HT-29 (cell line): ENCODE data around the gene ITGAD. TPM values are rescaled to one million over a fixed set of nuclear protein-coding genes. Genes with fewer than 3 reads are reported as not detected.

Source experiments
- DNase-seq: peaks from one replicate; pipeline ENCODE4 v3.0.0-alpha.2; 2015; ENCODE audit warnings: low spot score
- total RNA-seq: library from RNA; depleted of rRNA; stranded (reverse); fragments of >200 nt; shearing (Covaris generic); gene quantifications from 2 replicates; pipeline ENCODE4 v1.2.3, GENCODE V29; 2014; rRNA removed

Gene ITGAD
- not detected in 2 replicates for total RNA-seq

DNA sequence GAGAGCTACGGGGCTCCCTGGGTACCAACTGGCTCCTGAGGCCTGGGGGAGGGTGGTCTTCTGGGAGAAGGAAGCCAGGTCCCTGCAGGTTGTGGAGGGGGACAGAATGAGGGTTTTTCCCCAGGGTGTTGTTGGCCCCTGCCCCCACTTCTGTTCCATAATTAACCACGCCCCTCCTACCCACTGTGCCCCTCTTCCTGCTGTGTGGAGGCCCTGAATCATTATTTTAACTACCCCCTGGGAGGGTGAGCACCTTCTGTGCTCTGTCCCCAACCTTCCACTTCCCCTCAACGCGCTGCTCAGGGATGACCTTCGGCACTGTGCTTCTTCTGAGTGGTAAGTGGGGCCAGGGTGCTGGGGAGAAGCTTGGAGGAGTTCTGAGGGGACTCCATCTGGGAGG lies at the start of gene ITGAD:
ITGAD (plus strand) TSS at position 280 of the 400 bp plus-strand sequence; CDS start at position 306, 26 bp downstream.
- no peak for DNase-seq

- DNase-seq, result no peak
These were observed 48.4 kb upstream of the ITGAD start for GRCh38 chr16:31344712-31345111.

- DNase-seq, result no peak
These were observed 45.7 kb upstream of the ITGAD start for GRCh38 chr16:31347445-31347844.

- DNase-seq, result no peak
These were observed 44.6 kb upstream of the ITGAD start for GRCh38 chr16:31348579-31348978.

DNA sequence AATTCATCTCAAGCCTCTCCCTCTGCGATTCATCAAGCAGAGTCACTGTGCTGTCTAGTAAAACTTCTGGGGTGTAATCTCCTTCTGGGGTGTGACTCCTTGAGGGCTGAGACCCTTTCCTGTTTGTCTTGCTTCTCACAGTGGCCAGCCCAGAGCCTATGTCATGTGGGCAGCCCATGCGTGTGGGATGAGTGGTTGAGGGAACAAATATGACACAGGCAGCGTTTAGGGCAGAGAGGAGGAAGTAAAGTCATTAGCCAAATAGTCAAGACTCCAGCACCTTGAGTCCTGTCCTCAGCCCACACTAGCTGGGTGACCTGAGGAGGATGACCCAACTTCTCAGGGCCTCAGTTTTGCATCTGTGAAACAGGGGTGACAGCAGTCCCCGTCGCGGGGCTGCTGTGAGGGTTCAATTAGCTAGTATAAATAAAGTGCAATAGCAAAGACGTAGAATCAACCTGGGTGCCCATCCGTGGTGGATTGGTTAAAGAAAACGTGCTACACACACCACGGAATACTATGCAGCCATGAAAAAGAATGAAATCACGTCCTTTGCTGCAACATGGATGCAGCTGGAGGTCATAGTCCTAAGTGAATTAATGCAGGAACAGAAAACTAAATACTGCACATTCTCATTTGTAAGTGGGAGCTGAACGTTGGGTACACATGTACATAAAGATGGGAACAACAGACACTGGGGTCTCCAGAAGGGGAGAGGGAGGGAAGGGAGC lies 42.7 kb upstream of the ITGAD start:
- DNase-seq, result no peak

DNA sequence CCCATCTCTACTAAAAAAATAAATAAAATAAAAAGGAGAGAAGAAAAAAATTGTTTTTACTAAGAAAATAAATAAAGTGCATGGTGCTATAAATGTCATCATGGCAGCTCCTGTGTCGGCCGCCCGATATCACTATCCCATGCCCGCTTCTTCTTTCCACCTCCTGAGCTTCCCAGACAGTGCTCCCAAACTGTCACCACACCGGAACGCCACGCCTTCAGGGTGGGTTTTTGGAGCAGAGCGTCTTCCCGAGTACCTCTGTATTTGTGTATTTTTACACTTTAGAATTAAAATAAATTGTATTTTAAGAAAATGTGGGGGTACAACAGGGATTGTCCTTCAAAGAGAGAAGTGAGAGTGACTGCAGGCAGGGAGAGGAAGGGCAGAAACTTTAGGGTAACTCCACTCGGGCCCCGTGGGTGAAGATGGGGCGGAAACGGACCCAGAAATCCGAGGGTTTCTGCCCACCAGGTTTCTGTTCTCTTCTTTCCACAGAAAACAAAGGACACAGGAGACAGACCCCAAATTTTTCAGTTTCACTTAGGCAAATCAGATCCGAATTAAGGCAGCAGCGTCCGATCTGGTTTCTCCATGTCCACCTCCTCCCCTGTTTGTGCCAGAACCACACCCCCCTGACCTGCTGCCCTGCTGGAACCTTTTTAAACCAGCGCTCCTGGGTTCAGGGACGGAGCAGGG lies 41.7 kb upstream of the ITGAD start:
- DNase-seq, result no peak

GRCh38 chr16:31351942-31352325 lies 41.2 kb upstream of the ITGAD start:
- no peak for DNase-seq

DNA sequence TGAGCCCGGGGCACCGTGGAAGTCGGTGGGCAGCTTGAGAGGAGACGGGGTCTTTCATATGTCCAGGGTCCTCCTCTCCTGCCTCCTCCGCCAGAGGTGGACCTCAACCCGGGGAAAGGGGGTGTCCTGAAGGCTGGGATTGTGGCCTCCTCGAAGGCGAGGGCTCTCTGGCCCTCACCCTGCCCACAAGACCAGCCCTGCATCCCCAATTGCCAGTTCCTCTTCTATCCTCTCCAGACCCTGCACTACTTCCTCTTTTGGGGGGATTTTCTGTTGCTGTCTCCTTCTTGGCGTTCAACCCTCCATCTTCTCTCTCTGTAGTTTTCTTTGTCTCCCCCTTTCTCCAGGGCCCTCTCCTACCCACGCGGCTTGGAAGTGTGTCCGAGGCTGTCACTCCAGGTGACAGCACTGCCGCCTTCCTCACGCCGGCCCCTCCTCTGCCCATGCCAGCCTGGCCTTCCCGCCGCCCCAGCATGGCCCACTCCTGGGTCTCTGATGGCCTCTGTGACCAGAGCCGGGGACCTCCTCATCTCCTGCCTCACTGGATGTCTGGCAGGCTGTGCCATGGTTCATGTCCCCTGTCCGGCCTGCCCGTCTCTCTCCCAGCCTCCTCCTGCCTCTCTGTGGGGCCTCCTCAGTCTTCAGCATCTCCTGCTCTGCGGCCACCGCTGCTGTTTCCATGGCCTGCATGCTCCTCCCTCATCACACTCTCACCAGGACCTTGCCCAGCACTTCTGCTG lies 40.6 kb upstream of the ITGAD start:
- no peak for DNase-seq

DNA sequence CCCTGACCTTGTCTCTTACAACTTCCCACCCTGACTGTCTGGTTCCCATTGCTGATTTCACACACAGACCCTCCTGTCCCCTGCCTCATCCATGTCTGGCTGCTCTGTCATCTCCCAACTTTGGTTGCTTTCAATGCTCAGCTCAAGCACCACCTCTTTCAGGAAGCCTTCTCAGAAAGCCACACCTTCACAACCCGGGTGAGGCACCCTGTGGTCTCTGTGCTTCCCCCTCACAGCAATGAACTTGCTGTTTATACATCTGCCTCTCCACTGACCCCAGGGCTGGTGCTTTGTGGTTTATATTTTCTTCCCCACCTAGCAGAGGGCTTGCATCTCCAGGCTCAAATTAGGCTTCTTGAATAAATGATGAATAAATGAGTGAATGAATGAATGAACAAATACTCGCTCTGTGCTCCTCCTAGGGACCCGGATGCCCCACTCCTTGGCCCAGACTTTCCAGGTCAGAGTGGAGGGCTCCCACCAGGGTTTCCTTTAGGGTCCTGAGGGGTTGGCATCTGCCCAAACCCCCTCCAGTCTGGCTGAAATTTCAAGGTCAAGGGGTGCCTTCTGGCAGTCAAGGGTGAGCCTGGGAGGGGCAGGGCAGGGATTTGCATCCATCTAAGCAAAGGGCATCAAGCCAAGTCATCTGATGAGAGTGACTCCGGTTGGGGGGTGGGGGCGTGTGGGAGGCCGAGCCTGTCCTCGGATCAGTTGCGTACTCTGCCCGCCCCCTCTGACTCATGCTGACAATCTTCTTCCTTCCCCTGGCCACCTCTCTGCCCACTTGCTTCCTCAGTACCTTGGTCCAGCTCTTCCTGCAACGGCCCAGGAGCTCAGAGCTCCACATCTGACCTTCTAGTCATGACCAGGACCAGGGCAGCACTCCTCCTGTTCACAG lies 38.5 kb upstream of the ITGAD start, which contains the start of gene ITGAX:
ITGAX (plus strand) TSS at position 783 of the 898 bp plus-strand sequence; CDS start at position 862, 79 bp downstream.
- DNase-seq, result no peak

- no peak for DNase-seq
These were observed 37.6 kb upstream of the ITGAD start for GRCh38 chr16:31355431-31356100.

- DNase-seq, result no peak
These were observed 36.4 kb upstream of the ITGAD start for GRCh38 chr16:31356566-31357323.

- DNase-seq, result no peak
These were observed 35.6 kb upstream of the ITGAD start for GRCh38 chr16:31357324-31358109.

GRCh38 chr16:31360251-31360650 lies 32.9 kb upstream of the ITGAD start:
- DNase-seq, result no peak

DNA sequence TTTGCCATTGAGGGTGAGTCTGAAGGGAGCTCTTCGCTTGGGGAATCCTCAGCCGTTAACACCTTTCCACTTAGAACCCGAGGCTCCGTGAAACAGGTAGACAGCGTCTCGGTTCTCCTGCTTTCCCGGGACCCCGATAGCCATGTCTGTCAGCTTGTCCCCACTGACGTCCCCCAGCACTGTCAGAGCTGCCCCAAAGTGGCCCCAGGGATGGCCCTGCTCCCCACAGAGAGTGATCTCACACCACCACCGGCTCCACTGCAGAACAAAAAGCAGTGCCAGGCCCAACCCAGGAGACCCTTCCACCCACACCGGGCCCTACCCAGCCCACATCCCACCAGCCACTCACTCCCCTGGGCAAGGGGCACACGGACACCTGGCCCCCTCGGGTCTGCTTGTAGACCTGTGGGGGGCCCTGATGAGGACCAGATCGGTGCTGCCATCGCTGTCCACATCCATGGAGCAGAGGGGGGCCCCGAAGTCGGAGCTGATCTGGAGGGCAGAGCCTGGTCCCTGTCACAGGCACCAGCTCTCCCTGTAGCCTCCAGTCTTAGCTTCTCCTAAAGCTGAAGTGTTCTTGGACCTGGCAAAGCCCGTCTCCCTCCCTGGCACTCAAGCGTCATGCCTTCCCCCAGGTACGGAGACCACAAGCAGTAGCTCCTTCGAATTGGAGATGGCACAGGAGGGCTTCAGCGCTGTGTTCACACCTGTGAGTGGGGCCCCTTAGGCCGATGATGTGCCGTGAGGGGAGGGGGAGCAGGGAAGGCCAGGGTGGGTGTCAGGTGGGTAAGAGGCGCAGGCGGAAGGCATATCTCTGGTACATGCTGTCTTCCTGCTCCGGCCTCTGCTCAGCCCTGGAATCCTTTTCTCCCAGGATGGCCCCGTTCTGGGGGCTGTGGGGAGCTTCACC lies 31.7 kb upstream of the ITGAD start:
- no peak for DNase-seq

DNA sequence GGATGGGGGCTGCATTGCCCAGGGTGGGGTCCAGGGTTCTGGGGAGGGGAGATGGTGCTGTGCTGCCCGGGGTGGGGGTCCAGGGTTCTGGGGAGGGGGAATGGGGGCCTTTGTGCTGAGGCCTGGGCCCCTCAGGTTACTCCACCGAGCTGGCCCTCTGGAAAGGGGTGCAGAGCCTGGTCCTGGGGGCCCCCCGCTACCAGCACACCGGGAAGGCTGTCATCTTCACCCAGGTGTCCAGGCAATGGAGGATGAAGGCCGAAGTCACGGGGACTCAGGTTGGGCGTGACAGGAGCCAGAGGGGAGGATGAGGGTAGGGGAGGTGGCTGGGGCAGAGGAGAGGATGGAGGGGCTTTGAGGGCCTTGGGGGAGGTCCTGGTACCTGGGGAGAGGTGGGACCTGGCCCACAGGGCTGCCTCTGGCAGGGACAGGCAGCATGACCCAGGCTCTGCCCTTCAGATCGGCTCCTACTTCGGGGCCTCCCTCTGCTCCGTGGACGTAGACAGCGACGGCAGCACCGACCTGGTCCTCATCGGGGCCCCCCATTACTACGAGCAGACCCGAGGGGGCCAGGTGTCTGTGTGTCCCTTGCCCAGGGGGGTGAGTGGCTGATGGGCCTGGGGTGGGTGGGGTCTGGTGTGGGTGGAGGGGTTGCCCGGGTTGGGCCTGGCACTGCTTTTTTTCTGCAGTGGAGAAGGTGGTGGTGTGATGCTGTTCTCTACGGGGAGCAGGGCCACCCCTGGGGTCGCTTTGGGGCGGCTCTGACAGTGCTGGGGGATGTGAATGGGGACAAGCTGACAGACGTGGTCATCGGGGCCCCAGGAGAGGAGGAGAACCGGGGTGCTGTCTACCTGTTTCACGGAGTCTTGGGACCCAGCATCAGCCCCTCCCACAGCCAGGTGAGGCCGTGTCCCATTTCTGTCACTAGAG lies 30.4 kb upstream of the ITGAD start:
- no peak for DNase-seq

GRCh38 chr16:31363721-31364120 lies 29.4 kb upstream of the ITGAD start:
- DNase-seq, result no peak

GRCh38 chr16:31364421-31364820 lies 28.7 kb upstream of the ITGAD start:
- DNase-seq, result no peak
